ENCODE measurements around the gene IL9R.
"Not testable (repeated sequence)": the region's sequence is repeated elsewhere in the genome, so short reads cannot be mapped to it uniquely, and the experiment has no call there.

Gene IL9R

DNA sequence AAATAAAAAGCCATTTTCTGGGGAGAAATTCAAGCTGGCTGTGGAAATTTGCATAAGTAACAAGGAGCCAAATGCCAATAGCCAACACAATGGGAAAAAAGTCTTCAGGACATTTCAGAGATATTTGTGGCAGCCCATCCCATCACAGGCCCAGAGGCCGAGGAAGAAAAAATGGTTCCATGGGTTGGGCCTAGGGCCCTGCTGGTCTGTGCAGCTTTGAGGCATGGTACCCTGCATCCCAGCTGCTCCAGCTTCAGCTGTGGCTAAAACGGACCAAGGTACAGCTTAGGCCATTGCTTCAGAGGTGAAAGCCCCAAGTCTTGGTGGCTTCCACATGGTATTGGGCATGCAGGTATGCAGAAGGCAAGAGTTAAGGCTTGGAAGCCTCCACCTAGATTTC is 14.2 kb upstream of the IL9R start:
- TF ChIP-seq, protein P1, sequence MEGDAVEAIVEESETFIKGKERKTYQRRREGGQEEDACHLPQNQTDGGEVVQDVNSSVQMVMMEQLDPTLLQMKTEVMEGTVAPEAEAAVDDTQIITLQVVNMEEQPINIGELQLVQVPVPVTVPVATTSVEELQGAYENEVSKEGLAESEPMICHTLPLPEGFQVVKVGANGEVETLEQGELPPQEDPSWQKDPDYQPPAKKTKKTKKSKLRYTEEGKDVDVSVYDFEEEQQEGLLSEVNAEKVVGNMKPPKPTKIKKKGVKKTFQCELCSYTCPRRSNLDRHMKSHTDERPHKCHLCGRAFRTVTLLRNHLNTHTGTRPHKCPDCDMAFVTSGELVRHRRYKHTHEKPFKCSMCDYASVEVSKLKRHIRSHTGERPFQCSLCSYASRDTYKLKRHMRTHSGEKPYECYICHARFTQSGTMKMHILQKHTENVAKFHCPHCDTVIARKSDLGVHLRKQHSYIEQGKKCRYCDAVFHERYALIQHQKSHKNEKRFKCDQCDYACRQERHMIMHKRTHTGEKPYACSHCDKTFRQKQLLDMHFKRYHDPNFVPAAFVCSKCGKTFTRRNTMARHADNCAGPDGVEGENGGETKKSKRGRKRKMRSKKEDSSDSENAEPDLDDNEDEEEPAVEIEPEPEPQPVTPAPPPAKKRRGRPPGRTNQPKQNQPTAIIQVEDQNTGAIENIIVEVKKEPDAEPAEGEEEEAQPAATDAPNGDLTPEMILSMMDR (IDR thresholded peaks at IDR 0.05; ENCODE audit: insufficient read depth, low read depth, low read length, missing control alignments), result no peak
- no peak for DNase-seq (ENCODE audit: low read depth)

DNA sequence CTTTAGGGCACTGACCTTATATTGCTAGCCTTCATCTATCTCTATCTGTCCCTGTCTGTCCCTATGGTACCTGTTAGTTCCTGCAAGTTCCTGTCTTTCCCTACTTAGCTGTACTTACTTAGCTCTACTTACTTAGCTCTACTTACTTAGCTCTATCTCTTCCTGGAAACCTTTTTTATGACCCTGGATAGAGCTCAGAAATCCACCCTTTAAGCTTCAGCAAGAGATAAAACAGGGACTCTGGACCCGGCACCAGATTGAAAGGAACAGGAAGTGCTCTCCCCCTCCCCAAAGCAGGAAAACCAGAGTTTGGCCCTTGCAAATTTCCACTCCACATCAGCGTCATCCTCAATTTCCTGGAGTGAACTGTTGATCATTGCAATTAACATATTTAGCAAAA is 12.3 kb upstream of the IL9R start:
- TF ChIP-seq, protein P1 (IDR thresholded peaks at IDR 0.05; ENCODE audit: insufficient read depth, low read depth, low read length, missing control alignments), result no peak
- no peak overlapping the region for H3K4me3 ChIP-seq (ENCODE audit: low read depth, low read length)
- DNase-seq (ENCODE audit: low read depth), result no peak

More for the DNA sequence above, 14.2 kb upstream of the IL9R start:
- H3K4me3 ChIP-seq (ENCODE audit: low read depth, low read length), result no peak overlapping the region

DNA sequence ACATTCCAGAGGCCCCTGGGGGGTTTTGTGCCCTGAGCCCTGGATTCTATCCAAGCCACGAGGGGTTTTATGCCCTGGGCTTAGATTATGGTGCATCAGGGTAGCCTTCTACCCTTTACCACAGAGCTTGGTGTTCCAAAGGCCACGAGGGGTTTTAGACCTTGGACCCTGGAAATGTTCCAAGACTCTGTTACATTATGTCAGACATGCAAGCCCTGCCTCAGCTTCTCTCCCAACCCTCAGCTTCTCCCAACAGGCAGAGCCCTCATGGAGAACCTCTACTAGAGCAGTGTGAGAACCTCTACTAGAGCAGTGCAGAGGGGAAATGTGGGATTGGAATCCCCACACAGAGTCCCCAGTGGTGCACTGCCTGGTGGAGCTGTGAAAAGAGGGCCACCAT is 10.5 kb upstream of the IL9R start:
- DNase-seq (ENCODE audit: low read depth); H3K4me3 ChIP-seq (ENCODE audit: low read depth, low read length): not testable (repeated sequence)

DNA sequence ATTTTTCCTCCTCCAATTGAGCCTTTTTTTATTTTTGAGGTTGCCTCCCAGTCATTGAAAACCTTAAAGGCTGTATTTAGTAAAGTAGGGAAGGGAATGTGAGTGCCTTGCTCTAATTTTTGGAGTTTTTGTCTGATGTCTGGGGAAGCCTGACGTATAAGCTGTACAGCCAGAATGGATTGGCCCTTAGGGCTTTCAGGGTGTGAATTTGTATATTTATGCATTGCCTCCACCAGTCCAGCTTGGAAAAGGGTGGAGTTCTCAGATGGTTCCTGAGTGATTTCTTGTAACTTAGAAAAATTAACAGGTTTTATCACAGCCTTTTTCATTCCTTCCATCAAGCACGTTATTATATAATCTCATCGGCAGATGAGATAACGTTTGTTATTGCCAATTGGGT is 8.6 kb upstream of the IL9R start:
- no peak overlapping the region for H3K4me3 ChIP-seq (ENCODE audit: low read depth, low read length)
- no peak for DNase-seq (ENCODE audit: low read depth)
- TF ChIP-seq, protein P1 (IDR thresholded peaks at IDR 0.05; ENCODE audit: insufficient read depth, low read depth, low read length, missing control alignments), result no peak

DNA sequence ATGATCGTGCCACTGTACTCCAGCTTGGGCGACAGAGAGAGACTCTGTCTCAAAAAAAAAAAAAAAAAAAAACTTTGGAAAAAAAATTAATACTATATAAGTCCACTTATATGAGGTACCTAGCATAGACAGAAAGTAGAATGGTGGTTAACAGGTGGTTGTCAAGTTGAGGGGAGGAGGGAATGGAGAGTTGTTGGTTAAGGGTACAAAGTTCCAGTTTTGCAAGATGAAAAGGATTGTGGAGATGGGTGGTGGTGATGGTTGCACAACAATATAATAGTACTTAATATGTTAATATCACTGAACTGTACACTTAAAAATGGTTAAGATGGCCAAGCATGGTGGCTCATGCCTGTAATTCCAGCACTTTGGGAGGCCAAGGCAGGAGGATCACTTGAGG is 4.1 kb upstream of the IL9R start:
- TF ChIP-seq, protein P1 (IDR thresholded peaks at IDR 0.05; ENCODE audit: insufficient read depth, low read depth, low read length, missing control alignments), result no peak
- H3K4me3 ChIP-seq (ENCODE audit: low read depth, low read length), result no peak overlapping the region
- no peak for DNase-seq (ENCODE audit: low read depth)

DNA sequence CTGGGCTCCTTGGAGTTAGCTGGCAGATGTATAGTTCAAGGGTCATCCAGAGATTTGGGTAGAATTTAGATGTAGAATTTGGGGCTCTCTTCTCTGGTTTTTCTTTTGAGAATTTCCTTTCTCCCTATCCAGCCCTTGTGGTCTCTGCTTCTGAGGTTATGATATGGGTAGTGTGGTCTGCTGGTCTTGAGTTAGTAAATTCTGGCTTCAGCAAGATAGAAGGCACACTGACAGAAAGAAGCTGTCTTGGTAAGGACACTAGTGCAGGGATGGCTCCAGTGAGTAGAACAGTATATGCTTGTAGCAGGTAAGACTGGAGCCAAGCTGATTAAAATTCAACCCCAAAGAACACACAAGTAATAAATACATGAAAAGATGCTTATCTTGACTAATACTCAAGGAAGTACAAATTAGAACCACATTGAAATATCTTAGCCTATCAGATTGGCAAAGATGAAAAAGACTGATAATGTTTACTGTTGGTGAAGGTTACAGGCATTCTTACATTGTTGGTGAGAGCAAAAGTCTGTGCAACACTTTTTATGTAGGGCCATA is 2.1 kb upstream of the IL9R start:
- no peak for DNase-seq (ENCODE audit: low read depth)
- H3K4me3 ChIP-seq (ENCODE audit: low read depth, low read length), result no peak overlapping the region
- TF ChIP-seq, protein P1 (IDR thresholded peaks at IDR 0.05; ENCODE audit: insufficient read depth, low read depth, low read length, missing control alignments), result no peak

DNA sequence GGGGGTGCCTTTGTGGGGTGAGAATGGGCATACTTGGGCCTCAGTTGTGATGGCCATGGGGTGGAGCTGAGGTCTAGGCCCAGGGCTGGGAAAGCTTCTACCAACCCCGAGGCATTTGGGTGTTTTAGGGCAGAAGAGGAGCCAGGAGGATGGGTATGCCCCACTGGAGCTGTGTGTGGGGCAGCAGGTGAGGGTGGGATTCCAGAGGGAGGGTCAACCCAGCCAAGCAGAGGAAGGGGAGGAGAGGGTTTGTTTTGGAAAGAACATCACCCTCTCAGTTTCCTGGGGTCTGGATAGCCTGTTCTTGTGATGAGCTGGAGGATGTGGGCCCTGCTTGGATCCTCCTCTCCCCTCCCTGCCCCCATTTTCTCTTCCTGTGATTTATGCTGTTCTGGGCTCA is 620 bp downstream of the IL9R start:
- no peak for DNase-seq (ENCODE audit: low read depth)
- no peak overlapping the region for H3K4me3 ChIP-seq (ENCODE audit: low read depth, low read length)
- TF ChIP-seq, protein P1 (IDR thresholded peaks at IDR 0.05; ENCODE audit: insufficient read depth, low read depth, low read length, missing control alignments), result no peak

Data from GM12865 (cell line).